ENCODE data around the gene OCA2.

DNA sequence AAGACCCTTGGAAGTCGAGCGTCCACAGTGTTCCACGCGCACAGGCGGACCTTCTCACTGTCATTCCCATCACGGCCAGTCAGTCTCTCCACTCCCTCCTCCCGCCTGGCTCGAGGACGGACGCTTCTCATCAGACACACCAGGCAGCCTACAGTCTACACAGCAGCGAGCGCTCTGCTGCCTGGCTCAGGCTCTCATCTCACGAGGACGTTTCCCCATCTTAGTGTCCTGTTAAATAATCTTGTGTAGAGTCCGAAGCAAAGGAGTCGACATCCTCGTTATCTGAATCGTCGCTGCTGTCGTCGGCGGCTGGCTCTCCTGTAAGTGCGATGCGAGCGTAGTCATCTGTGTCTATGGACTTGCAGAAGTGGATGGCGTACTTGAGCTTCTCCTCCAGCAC is 12.4 kb upstream of the OCA2 start:
- TF ChIP-seq POLR2AphosphoS5 (IDR thresholded peaks at IDR 0.05; ENCODE audit: low read depth, low read length) (no peak), SIN3A (IDR thresholded peaks at IDR 0.05; ENCODE audit: borderline replicate concordance, insufficient read depth, low read length) (no peak), TAF1 (IDR thresholded peaks at IDR 0.05; ENCODE audit: borderline replicate concordance, insufficient read depth, low read length) (no peak), FOXP2 (optimal IDR thresholded peaks at IDR 0.05; ENCODE audit: borderline replicate concordance, extremely low read depth, extremely low read length, insufficient read depth) (no peak)
- TF ChIP-seq, protein P1, sequence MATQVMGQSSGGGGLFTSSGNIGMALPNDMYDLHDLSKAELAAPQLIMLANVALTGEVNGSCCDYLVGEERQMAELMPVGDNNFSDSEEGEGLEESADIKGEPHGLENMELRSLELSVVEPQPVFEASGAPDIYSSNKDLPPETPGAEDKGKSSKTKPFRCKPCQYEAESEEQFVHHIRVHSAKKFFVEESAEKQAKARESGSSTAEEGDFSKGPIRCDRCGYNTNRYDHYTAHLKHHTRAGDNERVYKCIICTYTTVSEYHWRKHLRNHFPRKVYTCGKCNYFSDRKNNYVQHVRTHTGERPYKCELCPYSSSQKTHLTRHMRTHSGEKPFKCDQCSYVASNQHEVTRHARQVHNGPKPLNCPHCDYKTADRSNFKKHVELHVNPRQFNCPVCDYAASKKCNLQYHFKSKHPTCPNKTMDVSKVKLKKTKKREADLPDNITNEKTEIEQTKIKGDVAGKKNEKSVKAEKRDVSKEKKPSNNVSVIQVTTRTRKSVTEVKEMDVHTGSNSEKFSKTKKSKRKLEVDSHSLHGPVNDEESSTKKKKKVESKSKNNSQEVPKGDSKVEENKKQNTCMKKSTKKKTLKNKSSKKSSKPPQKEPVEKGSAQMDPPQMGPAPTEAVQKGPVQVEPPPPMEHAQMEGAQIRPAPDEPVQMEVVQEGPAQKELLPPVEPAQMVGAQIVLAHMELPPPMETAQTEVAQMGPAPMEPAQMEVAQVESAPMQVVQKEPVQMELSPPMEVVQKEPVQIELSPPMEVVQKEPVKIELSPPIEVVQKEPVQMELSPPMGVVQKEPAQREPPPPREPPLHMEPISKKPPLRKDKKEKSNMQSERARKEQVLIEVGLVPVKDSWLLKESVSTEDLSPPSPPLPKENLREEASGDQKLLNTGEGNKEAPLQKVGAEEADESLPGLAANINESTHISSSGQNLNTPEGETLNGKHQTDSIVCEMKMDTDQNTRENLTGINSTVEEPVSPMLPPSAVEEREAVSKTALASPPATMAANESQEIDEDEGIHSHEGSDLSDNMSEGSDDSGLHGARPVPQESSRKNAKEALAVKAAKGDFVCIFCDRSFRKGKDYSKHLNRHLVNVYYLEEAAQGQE (IDR thresholded peaks at IDR 0.05; ENCODE audit: insufficient read depth in 1 of 2, low read depth in 2 of 2, low read length in 2 of 2), result no peak

Data from PFSK-1 (cell line).